GM23248 (cell line): Measurements from ENCODE around the gene TMEM50A.
"Not testable (repeated sequence)": the region's sequence is repeated elsewhere in the genome, so short reads cannot be mapped to it uniquely, and the experiment has no call there.

Source experiments
- EZH2 ChIP-seq: fragments of 200-600 bp; sonication (generic); IDR thresholded peaks from 2 replicates; pipeline ENCODE4 v1.6.1; 2018; ENCODE audit warnings: antibody characterized with exemption, mild to moderate bottlenecking; ENCODE audit not compliant: insufficient read depth, poor library complexity, severe bottlenecking
- EZH2phosphoT487 ChIP-seq: fragments of 200-600 bp; sonication (generic); IDR thresholded peaks from 2 replicates; pipeline ENCODE4 v1.6.1; 2018; ENCODE audit warnings: antibody characterized with exemption, moderate library complexity, mild to moderate bottlenecking, low read depth; ENCODE audit not compliant: insufficient read depth

DNA sequence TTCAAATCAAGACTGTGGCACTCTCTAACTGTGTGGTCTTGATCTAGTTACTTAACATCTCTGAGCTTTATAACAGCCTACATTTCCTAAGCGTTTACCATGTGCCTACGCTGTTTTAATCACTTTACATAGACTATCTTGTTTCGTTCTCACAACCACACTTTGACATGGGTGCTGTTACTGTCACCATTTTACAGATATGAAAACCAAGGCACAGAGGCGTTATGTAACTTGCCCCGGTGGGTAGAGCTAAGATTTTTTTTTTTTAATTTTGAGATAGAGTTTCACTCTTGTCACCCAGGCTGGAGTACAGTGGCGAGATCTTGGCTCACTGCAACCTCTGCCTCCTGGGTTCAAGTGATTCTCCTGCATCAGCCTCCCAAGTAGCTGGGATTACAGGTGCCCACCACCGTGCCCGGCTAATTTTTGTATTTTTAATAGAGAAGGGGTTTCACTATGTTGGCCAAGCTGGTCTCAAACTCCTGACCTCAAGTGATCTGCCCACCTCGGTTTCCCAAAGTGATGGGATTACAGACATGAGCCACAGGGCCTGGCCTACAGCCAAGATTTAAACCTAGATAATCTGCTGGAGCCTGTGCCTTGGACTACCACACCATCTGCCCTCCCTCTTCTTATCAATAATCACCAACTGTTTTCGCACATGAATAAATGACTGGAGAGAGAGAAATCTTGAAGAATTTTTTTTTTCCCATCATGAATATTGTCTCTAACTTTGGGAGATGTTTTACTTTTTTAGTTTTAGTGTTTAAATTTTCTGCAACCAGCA is 71.7 kb downstream of the TMEM50A start:
- not testable (repeated sequence) for TF ChIP-seq EZH2, EZH2phosphoT487
